ENCODE data around the gene OTOP2.

The OTOP2 gene

DNA sequence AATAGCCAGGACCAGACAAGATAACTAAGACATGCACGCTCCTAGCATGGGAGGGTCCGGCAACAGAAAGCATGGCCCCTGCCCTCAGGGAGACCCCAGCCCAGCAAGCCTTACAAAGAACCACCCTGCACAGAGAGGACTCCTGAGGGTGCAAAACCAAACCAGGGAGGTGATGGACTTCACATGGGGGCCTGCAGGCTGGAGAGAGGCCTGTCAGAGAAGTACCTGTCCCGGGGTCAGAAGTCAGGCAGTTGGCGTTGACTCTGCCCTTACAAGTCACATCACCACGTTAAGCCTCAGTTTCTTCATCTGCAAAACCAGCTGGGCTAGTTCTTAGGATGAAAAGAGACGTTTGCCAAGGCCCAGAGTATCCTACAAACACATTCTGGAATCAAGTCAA is 4.7 kb downstream of the OTOP2 start:
- no peak for DNase-seq

DNA sequence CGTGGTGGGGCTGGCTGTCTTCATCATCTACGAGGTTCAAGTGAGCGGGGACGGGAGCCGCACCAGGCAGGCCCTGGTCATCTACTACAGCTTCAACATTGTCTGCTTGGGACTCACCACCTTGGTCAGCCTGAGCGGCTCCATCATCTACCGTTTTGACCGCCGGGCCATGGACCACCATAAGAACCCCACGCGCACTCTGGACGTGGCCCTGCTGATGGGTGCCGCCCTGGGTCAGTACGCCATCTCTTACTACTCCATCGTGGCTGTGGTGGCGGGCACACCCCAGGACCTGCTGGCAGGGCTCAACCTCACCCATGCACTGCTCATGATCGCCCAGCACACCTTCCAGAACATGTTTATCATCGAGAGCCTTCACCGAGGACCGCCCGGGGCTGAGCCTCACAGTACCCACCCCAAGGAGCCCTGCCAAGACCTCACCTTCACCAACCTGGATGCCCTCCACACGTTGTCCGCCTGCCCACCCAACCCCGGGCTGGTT is 6.5 kb downstream of the OTOP2 start:
- DNase-seq, result no peak

DNA sequence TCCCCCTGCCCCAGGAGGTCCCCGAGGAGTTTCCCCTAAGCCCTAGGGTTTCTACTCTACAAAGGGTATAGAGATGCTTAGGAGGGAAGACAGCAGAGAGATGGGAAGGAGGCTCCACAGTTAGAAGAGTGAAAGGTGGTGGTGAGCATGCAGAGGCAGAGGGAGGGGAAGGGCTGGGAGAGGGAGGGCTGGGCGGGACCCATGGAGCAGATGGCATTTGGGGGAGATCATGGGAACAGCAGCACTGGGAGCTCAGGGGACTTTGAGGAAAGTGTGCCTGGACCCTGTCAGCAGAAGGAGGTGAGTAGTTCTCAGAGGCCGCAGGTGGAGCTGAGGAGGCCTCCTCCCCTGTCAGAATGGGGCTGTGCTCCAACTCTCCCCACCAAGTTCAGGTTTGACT is 11.0 kb downstream of the OTOP2 start:
- no peak for DNase-seq

DNA sequence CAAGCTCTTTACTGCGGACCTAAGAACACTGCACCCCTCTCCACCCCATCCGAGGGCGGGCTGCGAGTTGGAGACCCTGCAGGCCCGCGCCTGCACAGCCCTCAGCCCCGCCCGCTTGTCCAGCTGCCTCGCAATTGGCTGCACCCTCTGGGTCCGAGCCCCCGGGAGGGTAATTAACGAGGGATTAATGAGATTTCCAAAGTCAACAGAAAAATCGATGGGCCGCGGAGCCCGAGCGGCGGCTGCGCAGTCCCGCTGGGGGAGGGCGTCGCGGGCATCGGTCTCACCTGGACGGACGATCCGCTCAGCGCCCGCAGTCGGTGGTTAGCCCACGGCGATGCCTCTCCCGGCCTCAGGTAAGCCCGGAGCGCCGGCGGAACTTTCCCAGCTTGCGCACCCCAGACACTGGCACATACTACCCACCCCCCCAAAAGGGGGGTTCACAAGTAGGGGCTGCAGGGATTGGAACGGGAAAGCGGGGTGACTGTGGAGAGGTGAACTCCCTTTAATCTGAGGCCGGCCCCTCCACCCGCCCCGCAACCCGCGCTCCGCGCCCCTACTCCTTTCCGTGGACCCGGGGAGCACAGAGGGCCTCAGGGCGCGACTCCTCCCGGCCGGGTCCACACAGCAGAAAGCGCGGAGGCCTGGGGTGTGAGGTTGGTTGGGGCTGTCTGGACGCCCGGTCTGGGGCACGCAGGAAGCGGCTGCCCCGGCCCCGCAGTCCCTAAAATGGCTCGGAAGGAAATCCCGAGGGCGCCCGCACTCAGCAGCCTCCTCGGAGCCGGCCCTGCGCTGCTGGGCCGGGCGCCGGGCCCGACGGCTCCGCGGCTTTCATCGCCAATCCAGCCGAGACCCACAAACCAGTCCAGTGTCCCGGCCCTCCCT is 11.8 kb downstream of the OTOP2 start, which contains the start of gene OTOP3:
TSS of gene OTOP3 (plus strand) at position 314 of the 885 bp plus-strand sequence. CDS start at position 338, 24 bp downstream.
- DNase-seq, result no peak

DNA sequence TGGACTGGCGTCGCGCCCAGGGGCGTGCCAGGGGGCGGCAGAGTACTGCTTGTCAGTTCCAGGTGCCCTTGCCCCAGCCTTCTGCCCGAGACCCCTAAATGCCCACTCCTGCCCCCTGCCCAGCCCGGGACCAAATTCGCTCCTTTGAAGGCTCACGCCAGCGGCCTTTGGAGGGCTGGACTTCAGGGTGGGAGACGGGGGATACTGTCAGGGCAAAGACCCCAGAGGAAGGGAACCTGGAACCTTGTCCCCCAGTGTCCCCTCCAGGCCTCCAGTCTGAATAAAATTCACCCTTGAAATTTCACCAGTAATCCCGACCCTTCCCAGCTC is 12.4 kb downstream of the OTOP2 start:
- no peak for DNase-seq

DNA sequence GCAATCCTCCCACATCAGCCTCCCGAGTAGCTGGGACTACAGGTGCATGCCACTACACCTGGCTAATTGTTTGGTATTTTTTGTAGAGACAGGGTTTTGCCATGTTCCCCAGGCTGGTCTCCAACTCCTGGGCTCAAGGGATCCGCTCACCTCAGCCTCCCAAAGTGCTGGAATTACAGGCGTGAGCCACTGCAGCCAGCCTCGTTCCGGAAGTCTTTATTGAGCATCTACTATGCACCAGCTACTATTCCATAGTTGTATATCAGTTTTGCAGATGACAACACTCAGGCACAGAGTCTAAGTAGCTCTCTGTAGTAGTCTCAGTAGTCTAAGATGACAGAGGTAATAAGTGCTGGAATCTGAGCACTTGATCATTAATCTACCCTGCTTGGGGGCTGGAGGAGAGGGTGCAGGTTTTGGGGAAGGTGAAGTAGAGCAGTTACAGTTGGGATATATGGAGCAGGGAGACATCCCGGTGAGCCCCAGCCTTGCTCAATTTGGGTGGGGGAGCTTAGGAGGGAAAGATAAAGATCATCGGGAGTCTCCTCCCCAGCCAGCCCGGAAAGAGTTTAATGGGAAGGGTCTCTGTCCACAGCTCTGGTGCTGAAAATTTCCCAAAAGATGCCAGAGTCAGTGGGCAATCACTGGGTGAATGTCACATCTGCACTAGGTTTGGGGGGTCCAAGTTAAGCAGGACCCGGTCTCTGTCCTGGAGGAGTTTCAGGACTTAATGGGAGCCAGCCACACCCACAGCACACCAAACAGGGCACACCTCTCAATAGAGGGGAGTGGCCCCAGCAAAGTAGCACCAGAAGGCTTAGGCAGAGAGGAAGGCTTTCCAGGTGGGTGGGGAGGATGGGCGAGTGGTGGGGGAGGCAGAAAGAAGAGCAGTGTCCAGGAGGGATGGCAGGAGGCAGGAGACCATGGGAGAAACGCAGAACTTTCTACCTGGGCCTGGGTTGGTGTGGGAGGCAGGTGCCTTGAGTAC is 13.3 kb downstream of the OTOP2 start:
- DNase-seq, result no peak

DNA sequence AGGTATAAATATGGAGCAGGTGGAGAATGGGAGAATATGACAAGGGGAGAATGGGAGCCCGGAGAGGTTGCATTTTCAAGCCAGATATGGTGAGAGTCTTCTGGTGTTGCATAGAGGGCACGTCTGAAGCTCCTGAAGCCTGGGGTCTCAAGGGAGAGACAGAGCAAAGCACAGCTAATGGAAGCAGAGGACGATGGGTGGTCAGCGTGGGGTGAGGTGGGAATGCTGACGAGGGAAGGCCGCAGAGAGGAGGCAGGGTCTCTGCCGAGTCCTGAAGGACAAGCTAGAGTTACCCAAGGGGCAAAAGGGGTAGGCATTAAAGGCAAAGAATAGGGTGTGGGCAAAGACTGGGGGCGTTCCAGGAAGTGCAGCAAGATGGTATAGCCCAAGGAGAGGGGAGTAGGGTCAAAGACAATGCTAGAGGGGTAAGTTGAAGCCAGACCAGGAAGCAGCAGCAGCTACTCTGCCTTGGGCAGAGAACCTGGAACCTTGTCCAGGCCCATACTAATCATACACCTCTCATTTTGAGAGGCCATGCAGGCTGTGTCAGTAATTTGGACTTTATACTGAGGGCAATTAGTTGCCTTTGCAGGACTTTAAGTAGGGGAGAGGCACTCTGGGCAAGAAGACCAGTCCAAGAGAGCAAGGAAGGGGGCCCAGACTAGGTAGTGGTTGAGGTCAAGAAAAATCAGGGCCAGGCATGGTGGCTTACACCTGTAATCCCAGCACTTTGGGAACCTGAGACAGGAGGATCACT is 14.3 kb downstream of the OTOP2 start:
- no peak for DNase-seq

DNA sequence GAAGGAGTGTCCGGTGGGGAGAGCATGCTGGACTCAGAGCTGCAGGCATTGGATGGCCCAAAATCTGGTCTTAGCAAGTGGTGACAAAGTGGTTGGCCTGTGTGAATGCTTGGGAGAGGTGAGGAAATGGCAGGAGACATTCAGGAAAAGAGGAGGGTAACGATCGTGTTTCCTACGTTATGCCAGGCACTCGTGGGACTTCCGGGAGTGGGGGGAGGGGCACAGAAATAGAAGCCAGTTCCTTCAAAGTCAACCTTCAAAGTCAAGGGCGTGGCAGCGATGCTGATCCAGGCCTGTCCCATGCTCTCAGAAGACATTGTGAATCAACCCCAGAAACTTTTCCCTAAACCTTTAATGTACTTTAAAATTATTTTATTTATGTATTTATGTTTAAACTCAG is 15.5 kb downstream of the OTOP2 start:
- no peak for DNase-seq

DNA sequence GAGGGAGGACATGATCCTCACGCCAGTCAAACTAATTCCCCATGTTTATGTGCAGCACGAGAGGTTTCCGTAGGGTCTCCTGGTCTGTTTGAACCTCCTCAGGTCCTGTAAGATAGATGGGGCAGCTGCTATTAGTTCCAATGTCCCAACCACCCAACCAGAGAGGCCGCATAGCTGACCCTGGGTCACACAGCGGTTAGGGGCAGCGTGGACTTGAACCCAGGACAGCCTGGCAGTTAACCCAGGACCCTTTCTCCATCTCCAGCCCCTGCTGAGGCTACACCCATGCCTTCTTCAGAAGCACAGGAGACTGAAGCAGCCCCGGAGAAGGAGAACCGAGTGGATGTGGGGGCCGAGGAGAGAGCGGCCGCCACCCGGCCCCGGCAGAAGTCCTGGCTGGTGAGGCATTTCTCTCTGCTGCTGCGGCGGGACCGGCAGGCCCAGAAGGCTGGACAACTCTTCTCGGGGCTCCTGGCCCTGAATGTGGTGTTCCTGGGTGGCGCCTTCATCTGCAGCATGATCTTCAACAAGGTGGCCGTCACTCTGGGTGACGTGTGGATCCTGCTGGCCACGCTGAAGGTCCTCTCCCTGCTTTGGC is 17.2 kb downstream of the OTOP2 start:
- no peak for DNase-seq

DNA sequence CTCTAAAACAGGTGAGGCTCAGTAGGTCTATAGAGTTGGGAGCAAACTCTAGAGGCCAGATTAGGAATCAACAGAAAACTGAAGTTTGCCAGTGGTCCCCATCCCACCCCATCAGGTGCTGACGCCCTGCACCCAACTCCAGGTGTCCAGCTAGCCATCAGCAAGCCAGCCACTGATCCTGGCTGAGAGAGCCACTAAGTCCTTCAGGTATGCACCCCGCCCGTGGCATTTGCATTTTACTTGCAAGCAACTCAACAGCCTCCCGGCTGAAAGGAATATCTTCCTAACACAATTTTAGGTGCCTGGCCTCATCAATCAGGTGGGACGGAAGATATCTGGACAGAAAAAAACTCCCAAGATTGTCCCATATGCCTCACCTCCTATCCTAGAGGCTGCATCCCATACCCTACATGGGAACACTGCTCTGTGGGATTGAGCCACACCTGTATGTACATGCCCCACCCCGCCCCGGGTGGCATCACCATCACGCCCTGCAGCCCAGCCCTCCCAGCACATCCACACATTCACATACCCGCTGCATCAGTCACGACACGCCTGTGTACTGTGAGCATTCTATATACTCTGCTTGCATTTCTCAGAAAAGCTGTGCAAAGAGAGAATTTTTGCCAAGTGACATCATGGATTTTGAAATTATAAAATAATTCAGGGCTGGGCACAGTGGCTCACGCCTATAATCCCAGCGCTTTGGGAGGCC is 19.9 kb downstream of the OTOP2 start:
- DNase-seq, result no peak

DNA sequence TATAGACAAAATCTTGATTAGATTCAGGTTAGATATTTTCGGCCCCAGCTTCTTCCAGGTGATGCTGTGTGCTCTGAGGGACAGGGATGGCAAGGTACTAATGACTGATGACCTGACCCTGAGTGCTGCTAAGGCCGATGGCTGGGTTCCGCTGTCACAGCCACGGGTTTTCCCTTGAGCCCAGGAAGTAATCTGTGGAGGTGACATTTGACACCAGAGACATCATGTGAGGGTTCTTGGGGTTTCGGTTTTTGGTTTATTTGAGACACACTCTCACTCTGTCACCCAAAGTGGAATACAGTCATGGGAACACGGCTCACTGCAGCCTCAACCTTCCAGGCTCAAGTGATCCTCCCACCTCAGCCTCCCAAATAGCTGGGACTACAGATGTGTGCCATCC is 21.5 kb downstream of the OTOP2 start:
- no peak for DNase-seq

DNA sequence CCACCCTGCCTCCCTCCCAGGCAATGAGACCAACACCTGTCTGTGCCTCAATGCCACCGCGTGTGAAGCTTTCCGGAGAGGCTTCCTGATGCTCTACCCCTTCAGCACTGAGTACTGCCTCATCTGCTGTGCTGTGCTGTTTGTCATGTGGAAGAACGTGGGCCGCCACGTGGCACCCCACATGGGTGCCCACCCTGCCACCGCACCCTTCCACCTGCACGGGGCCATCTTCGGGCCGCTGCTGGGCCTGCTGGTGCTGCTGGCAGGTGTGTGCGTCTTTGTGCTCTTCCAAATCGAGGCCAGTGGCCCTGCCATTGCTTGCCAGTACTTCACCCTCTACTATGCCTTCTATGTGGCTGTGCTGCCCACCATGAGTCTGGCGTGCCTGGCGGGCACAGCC is 22.6 kb downstream of the OTOP2 start:
- no peak for DNase-seq

DNA sequence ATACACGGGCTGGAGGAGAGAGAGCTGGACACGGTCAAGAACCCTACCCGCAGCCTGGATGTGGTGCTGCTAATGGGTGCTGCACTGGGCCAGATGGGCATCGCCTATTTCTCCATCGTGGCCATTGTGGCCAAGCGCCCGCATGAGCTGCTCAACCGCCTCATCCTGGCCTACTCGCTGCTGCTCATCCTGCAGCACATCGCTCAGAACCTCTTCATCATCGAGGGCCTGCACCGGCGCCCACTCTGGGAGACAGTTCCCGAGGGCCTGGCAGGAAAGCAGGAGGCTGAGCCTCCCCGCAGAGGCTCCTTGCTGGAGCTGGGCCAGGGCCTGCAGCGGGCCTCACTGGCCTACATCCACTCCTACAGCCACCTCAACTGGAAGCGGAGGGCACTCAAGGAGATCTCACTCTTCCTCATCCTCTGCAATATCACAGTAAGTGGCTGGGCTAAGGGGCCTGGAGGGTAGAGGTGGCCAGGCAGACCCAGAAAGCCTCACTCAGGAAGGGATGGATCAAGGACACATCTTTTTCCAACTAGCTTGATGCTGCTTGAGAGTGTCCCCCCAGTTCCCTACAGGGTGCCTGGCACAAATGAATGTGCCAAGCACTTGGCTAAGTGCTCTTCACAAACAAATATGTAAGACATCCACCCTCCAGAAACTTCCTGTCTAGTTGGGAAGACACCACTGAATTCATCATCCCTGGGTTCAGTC is 23.1 kb downstream of the OTOP2 start:
- no peak for DNase-seq

DNA sequence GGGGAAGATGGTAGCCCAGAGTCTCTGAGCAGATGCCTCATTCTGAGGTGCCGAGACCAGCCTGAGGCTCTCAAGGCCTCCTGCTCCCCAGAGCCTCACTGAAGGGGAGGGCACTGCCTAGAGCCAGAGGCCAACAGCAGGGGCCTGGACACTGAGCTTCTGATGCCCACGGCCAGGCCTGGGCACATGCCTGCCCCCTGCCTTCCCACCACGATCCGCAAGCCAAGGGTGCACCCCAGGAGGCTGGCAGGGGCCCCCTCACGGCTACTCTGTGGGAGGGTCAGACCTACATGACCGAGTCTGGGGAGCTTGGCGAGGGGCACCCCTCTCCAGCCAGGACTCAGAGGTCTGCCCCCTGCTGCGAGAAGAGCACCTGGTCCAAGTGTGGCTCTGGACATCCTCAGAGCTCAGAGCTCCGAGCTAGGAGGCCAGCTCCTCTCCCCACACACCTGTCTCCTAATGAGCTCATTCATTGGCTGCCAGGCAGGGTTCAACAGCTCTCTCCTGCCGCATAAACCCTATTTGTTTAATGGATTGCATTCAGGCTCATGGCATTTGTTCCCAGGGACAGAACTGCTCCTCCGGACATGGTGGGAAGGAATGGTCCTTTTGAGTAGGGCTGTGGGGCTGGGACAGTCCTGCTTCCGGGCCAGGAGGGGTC is 25.5 kb downstream of the OTOP2 start:
- no peak for DNase-seq

DNA sequence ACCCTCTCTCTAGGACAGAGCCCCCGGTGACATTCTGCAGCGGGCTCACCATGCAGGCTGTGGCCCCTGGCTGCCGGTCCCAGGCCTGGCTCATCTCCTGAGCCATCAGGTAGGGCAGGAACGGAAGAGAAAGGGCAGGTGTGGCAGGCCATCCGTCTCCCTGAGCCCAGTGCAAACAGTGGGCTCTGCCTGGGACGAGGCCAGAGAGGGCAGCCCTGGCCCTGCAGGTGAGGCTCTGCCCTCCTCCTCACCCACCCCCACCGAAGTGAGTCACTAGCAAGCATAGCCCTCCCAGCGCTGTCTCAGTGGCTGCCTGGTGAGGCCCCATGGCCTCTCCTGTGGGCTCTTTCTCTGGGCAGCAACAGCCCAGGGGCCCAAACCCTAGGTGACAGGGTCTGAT is 26.1 kb downstream of the OTOP2 start:
- no peak for DNase-seq

DNA sequence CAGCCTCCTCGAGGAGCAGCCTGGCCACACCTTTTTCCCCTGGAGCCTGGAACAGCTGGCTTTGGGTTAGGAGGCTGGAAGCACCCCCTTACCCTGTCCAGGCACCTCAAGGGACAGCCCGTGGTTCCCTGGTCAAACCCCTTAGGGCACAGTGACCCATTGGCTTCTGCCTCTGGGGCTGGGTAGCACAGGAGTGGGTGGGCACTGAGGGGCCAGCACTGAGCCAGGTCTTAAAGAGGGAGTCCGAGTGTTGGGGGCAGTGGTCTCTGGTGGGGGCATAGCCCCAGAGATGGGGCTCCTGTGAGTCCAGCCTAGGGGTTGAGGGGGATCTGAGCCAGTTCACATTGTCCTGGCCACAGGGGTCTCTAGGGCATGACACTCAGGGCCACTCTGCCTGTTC is 27.0 kb downstream of the OTOP2 start:
- no peak for DNase-seq

DNA sequence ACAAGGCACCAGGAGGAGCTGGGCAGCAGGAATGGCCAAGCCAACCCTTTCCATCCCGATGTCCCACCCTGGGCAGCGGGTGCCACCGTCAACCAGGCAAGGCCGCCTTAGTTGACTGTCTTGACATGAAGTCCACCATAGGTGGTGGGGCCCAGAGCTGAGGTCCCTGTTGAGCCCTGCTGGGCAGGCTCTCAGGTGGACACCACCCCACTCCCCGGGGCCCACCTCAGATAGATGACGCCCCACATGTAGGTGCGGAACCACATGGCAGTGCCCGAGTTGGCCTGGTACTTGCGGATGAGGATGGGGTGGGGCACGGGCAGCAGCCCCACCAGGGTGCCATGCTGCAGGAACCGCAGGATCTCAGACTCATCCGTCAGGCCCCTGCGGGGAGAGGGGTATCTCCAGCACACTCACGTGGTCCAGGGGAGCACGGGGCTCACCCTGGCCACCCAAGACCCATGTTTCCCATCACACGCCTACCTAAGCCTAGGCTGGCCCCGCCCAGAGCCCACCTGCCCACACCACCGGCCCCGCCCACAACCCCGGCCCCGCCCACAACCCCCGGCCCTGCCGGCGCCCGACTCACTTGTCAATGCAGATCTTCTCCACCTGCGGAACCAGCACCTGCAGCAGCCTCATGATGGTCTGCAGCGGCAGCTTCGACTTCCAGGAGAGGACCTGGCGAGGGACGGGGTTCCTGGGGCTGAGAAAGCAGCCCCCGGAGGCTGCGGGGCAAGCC is 27.8 kb downstream of the OTOP2 start:
- no peak for DNase-seq

DNA sequence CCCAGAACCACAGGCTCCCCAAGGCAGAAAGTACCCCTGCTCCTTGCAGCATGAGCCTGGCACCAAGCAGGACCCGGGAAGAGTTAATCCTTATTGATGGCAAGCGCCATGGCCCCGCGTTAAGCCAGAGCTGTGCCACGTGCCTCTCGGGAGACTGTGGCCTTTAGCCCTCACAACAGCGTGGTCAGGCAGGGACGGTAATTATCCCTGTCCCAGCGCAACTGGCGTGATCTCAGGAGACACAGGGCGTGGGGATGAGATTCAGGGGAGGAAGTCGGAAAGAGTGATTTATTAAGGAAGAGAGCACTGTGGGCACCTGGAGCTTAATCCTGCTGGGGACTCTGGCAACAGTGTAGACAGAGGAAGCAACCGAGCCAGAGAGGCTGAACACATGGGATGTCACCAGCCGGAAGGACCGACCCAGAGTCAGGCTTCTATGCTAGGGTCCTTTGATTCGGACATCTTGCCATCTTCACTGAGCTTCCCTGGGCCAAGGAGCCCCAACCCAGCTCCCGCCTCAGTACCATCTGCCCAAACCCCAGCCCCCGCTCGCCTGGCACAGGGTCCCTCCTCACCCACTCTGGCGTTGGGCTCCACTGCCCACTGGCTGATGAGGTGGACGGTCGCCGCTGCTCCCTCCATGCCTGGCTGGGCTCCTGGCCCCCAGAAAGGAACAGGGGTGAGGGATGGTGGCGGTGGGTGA is 28.5 kb downstream of the OTOP2 start:
- no peak for DNase-seq

DNA sequence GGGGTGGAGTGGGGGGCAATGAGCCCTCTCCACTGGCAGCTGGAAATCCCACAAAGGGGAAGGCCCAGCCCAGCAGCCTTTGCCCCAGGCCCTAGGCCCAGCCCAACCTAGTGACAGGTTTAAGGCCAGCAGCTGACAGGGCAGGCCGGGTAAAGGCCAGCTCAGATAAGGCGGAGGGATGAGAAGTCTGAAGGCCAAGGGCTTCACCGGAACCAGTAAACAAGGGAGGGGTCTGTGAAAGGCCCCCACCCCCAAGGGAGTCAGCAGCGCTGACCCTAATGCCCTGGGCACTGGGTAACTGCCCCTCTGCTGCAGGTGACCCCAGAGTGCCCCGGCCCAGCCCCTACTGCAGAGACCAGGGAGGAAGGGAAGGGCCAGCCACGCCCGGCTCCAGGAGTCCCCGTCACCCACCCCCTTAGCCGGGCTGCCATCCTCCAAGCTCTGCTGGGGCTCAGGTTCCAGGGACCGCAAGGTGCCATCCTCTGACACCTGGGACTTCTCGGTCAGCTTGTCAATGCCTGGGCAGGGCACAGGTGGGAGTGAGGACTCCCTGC is 29.1 kb downstream of the OTOP2 start:
- DNase-seq, result no peak

Data from GDM1 (cell line).